T47D (cell line): ENCODE measurements around the gene TPO.
"Not testable (repeated sequence)": the region's sequence is repeated elsewhere in the genome, so short reads cannot be mapped to it uniquely, and the experiment has no call there.

Experiments
- DNase-seq, 2 experiments: peaks; one replicate each; pipeline versions ENCODE4 v3.0.0 to v3.0.0-alpha.2; 2011 to 2012; ENCODE audit warnings: low read depth in 1 of 2, low spot score in 1 of 2
- JUND ChIP-seq: IDR thresholded peaks from 2 replicates; pipeline ENCODE4 v1.6.1; 2012; ENCODE audit warnings: low read depth
- in situ Hi-C: cut with HindIII; loops from 2 replicates; pipeline ENCODE4 v1.10.0; 2016; ENCODE audit warnings: low sequenced_read_pairs, low pct_unique_long_range_greater_than_20kb

The TPO gene

DNA sequence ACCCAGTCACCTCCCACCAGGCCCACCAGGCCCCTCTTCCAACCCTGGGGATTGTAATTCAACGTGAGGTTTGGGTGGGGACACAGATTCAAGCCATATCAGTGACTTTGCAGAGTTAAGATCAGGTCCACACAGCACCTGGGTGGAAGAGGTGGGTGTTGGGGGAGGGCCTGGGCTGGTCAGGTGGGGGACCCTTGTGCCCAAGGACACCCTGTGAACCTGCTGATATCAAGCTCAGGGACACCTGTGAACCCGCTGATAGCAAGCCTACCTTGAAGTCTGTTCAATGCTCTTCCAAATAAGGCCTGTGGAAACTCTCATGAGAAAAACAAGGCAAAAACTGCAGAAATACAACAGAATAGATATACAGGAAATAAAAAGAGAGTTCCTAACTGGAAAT, 19.9 kb upstream of the TPO start:
- no peak for TF ChIP-seq JUND
- no peak for DNase-seq
- in situ Hi-C loops = no loop called here

DNA sequence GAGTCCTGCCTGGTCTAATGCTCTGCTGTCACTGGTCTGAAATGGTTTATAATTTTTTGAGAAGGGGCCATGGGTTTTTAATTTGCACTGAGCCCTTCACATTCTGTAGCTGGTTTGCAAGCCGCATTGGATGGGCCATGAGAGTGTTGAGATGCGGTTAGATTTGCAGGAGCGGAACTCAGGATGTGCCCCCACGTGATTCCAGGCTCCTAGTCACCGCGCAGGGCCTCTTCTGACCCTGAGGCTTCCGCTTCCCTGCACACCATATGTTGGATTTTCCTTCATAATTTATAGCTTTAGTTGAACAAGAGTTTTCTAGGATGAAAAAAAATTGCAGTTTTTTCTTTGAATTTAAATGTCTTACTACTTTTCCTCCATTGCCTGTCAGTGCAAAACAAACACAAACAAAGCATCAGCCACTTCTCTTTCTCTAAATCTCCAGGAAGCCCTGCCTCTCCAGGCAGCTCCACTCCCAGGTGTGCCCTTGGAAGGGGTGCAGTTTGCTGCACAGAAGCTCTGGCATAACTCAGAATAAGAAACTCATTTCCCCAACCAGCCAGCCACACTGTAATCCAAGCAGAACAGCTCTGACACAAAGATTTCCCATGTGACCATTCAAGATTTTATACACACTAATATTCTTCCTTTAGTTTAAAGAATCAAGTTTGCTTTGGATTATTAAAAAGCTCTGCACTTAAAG, 18.4 kb upstream of the TPO start:
- no peak for TF ChIP-seq JUND
- in situ Hi-C loops = no loop called here
- DNase-seq = no peak

DNA sequence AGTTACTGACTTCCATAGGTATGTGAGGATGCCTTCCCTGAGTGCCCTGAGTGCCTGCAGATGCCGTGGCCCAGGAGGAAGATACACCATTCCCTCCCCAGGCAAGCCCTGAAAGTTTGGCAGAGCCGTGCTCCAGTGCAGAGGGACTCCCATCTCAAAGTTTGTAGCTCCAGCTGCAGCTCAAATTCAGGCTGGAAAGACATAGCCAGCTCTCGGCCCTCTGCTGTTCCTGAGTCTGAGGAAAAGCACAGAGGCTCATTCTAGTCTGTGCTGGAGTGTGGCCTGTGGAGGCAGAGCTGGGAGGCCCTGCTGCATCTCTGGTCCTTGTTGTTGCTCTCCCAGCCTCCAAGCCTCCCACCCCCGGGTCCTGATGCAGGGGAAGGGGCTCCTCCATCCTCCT, 15.9 kb upstream of the TPO start:
- in situ Hi-C loops = no loop called here
- no peak for TF ChIP-seq JUND
- no peak for DNase-seq

DNA sequence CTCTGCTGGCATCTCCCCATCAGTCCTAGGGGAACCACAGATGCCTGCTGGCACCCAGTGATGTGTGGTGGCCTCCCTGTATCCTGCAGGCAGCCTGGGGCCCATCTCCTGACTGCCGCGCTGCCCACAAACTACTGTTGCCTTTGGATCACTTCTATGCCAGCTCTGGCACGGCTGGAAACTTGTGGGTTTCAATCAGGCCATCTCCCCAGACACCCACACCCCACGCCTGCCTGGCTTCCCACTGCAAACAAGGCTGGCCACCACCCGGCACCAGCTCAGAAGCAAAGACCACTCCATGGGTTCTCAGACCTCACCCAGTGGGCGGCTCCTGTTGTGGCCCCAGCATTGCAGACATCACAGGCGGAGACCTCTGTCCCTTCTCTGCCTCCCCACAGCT, 15.1 kb upstream of the TPO start:
- no peak for DNase-seq
- in situ Hi-C loops = no loop called here
- TF ChIP-seq JUND = no peak

GRCh38 chr2:1400943-1401735, 12.1 kb upstream of the TPO start:
- in situ Hi-C loops = no loop called here
- TF ChIP-seq JUND = no peak
- DNase-seq = no peak

DNA sequence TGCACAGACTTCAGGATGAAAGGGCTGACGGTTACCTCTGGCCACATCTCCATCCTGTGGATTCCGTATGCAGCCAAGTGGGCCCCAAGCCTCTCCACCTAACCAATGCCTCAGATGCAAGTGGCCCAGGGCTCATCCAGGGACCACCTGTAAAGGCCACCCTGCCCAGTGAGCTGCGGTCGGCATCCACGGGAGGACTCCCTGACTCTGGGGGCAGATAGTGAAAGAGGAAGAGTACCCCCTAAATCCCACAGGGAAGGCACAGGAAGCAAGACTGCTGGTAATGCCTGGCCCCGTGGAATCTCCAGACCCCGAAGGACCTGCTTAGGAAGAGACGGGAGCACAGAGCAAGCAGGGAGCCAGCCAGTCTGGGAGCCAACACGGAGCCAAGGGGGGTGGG, 11.2 kb upstream of the TPO start:
- in situ Hi-C loops = no loop called here
- no peak for TF ChIP-seq JUND
- no peak for DNase-seq

DNA sequence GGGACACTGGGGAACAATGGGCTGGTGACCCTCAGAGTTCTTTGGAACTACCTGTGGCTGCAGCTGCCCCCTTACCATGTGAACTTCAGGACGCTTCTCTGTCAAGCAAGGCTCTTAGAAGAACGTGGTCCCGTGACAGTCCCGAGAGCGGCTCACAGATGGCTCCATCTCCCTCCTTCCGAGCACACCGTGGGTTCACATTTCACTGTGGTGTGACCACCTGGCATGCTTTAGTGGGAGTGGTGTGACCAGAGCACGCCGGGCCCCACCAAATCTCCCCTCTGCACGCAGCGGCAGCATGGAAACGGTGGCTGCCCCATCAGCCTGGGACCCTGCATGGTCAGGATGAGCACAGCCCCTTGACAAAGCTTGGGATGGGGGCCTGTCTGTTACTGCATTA, 9.7 kb upstream of the TPO start:
- DNase-seq = no peak
- in situ Hi-C loops = no loop called here
- no peak for TF ChIP-seq JUND

DNA sequence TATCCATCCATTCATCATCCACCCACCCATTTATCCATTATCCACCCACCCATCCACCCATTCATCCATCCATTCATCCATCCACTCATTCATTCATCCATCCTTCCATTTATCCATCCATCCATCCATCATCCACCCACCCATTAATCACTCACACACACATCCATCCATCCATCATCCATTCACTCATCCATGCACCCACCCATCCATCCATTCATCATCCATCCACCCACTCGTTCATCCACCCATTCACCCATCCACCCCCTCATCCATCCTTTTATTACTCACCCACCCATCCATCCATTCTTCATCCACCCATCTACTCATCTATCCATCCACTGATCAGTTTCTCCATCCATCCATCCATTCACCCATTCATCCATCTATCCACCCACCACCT, 8.1 kb upstream of the TPO start:
- TF ChIP-seq JUND = no peak
- in situ Hi-C loops = no loop called here
- DNase-seq = no peak

- no peak for DNase-seq
- in situ Hi-C loops = no loop called here
- TF ChIP-seq JUND = no peak
Measured at GRCh38 chr2:1405967-1406366, 7.3 kb upstream of the TPO start.

DNA sequence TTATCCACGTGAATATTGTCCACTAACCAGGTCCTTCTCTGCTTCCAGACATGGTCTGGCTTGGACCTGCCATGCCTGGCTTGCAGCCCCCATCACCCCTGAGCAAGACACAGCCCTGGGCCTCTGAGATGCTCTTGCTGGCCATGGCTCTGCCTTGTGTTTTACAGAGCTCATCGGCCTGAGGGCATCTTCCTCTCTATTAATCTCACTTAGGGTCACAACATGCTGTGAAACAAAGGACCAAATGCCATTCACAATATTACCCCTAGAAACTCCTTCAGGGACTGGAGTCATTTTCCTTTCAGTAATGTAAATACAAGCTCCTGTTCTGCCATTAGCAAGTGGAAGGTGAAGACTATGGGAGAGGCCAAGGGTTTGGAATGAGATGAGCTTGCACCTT, 6.8 kb upstream of the TPO start:
- TF ChIP-seq JUND = no peak
- in situ Hi-C loops = no loop called here
- DNase-seq = no peak

- DNase-seq = no peak
- TF ChIP-seq JUND = no peak
Measured at GRCh38 chr2:1407950-1408675, 5.2 kb upstream of the TPO start.

GRCh38 chr2:1414121-1414520, 858 bp downstream of the TPO start:
- no peak for DNase-seq
- no peak for TF ChIP-seq JUND
- in situ Hi-C loops = no loop called here

More at GRCh38 chr2:1407950-1408675, 5.2 kb upstream of the TPO start:
- in situ Hi-C loops = no loop called here

DNA sequence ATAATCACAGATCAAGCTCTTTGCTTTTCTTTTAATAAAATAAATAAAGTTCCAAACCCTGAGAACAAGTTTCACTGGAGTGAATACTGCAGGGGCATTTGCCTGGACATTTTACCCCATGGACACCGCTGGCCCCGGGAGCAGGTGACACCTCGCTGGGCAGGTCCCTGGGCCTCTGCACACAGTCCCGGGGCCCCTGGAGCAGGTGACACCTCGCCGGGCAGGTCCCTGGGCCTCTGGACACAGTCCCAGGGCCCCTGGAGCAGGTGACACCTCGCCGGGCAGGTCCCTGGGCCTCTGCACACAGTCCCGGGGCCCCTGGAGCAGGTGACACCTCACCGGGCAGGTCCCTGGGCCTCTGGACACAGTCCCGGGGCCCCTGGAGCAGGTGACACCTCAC, 1.6 kb downstream of the TPO start:
- in situ Hi-C loops, DNase-seq: not testable (repeated sequence)
